H1 (cell line): ENCODE results near the gene MCM6. TPM values are rescaled to one million over a fixed set of nuclear protein-coding genes. Genes with fewer than 3 reads are reported as not detected.

Experiments
- CTCF ChIA-PET: fragments of 300-600 bp; sonication (Branson Sonifier 250); formaldehyde crosslinking; loops from one replicate; lab custom pipeline; 2021; ENCODE audit not compliant: partially characterized antibody; lab: Charles Lee
- POLR2A ChIA-PET: fragments of 300-600 bp; sonication (Branson Sonifier 250); formaldehyde crosslinking; loops from one replicate; lab custom pipeline; 2021; ENCODE audit warnings: inconsistent platforms; ENCODE audit not compliant: partially characterized antibody; lab: Charles Lee
- DNase-seq, 2 experiments: peaks; one replicate each; pipeline versions ENCODE4 v3.0.0 to v3.0.0-alpha.2; 2010 to 2022; ENCODE audit warnings: low spot score in 2 of 2, low read depth in 1 of 2, mixed read lengths in 1 of 2
- FAIRE-seq: peaks from 2 replicates; lab custom pipeline; 2011; peaks lifted over from hg19 to GRCh38; lab: Jason Lieb, UNC
- H2AFZ ChIP-seq: 2 replicates; pipeline ENCODE4 v1.8.1; 2012; ENCODE audit warnings: low read length, inconsistent platforms
- H2AK5ac ChIP-seq: 2 replicates; pipeline ENCODE4 v1.6.1; 2013; ENCODE audit warnings: low read depth, low read length
- H2BK120ac ChIP-seq: replicated peaks from 2 replicates; pipeline ENCODE3; 2013; ENCODE audit warnings: low read depth, low read length, inconsistent platforms
- H2BK12ac ChIP-seq: 2 replicates; pipeline ENCODE4 v1.6.1; 2013; ENCODE audit warnings: low read depth, low read length
- H2BK15ac ChIP-seq: 2 replicates; pipeline ENCODE4 v1.6.1; 2013; ENCODE audit warnings: low read length
- H2BK20ac ChIP-seq: 2 replicates; pipeline ENCODE4 v1.6.1; 2013; ENCODE audit warnings: low read length
- H2BK5ac ChIP-seq: 2 replicates; pipeline ENCODE4 v1.6.1; 2013; ENCODE audit warnings: low read depth, low read length
- H3K14ac ChIP-seq: 2 replicates; pipeline ENCODE4 v1.6.1; 2013; ENCODE audit warnings: inconsistent platforms; ENCODE audit not compliant: insufficient read length
- H3K18ac ChIP-seq: 2 replicates; pipeline ENCODE4 v1.6.1; 2013; ENCODE audit warnings: low read length; ENCODE audit errors: extremely low read depth
- H3K23ac ChIP-seq: 2 replicates; pipeline ENCODE4 v1.6.1; 2013; ENCODE audit warnings: inconsistent platforms; ENCODE audit not compliant: insufficient read length
- H3K23me2 ChIP-seq: 2 replicates; pipeline ENCODE4 v1.6.1; 2013; ENCODE audit warnings: low read depth, low read length
- H3K27ac ChIP-seq: 2 replicates; pipeline ENCODE4 v1.6.1; 2011; ENCODE audit warnings: low read depth, low read length, inconsistent platforms
- H3K27me3 ChIP-seq, 4 experiments: replicated peaks in 1 of 4; 1 replicate in 1 of 4; 2 replicates in 3 of 4; pipeline versions ENCODE4 v1.6.1 to v1.8.1; 2011 to 2013; ENCODE audit warnings: low read length in 3 of 4, mild to moderate bottlenecking in 3 of 4, inconsistent platforms in 2 of 4, mixed read lengths in 2 of 4, moderate library complexity in 1 of 4; ENCODE audit not compliant: control insufficient read depth in 3 of 4, insufficient read depth in 3 of 4; ENCODE audit errors: extremely low read depth in 1 of 4
- H3K36me3 ChIP-seq, 4 experiments: 2 replicates each; pipeline versions ENCODE4 v1.6.1 to v1.8.1; 2011 to 2013; ENCODE audit warnings: mild to moderate bottlenecking in 4 of 4, low read length in 3 of 4, moderate library complexity in 2 of 4, control low read depth in 1 of 4, inconsistent platforms in 1 of 4; ENCODE audit not compliant: insufficient read depth in 4 of 4, control insufficient read depth in 2 of 4
- H3K4ac ChIP-seq: replicated peaks from 2 replicates; pipeline ENCODE3; 2013; ENCODE audit warnings: low read length, low read depth, mixed read lengths, inconsistent platforms; ENCODE audit not compliant: insufficient read length
- H3K4me1 ChIP-seq, 4 experiments: replicated peaks in 1 of 4; 1 replicate in 1 of 4; 2 replicates in 3 of 4; pipeline versions ENCODE4 v1.6.1 to v1.8.1; 2011 to 2013; ENCODE audit warnings: low read length in 3 of 4, inconsistent platforms in 2 of 4, mixed read lengths in 1 of 4; ENCODE audit not compliant: insufficient read depth in 4 of 4, control insufficient read depth in 3 of 4
- H3K4me2 ChIP-seq, 2 experiments: 2 replicates each; pipeline versions ENCODE4 v1.6.1 to v1.8.1; 2011 to 2013; ENCODE audit warnings: low read depth in 2 of 2, low read length in 2 of 2, control low read depth in 1 of 2, inconsistent platforms in 1 of 2, mild to moderate bottlenecking in 1 of 2; ENCODE audit not compliant: insufficient read depth in 1 of 2
- H3K4me3 ChIP-seq, 4 experiments: fragments of 200-600, 300-600 bp in 1 of 4; sonication (generic), shearing (Covaris generic), sonication (Bioruptor Twin) in 1 of 4; 2 replicates each; pipeline versions ENCODE4 v1.5.1 to v1.8.1; 2011 to 2016; ENCODE audit warnings: low read length in 4 of 4, low read depth in 3 of 4, control low read depth in 2 of 4, inconsistent platforms in 2 of 4, mild to moderate bottlenecking in 2 of 4, mixed read lengths in 1 of 4, moderate library complexity in 1 of 4; ENCODE audit not compliant: insufficient read depth in 2 of 4; ENCODE audit errors: extremely low read depth in 1 of 4
- H3K56ac ChIP-seq: replicated peaks from 2 replicates; pipeline ENCODE3; 2013; ENCODE audit warnings: low read depth, mild to moderate bottlenecking, mixed read lengths, low read length, inconsistent platforms; ENCODE audit not compliant: insufficient read length
- H3K79me1 ChIP-seq: 2 replicates; pipeline ENCODE4 v1.6.1; 2013; ENCODE audit warnings: low read depth, low read length, control low read depth
- H3K79me2 ChIP-seq, 2 experiments: 2 replicates each; pipeline versions ENCODE4 v1.6.1 to v1.8.1; 2012 to 2013; ENCODE audit warnings: low read length in 2 of 2, mild to moderate bottlenecking in 2 of 2, inconsistent platforms in 1 of 2; ENCODE audit not compliant: insufficient read depth in 2 of 2, control insufficient read depth in 1 of 2
- H3K9ac ChIP-seq, 4 experiments: replicated peaks in 1 of 4; 1 replicate in 1 of 4; 2 replicates in 3 of 4; pipeline versions ENCODE4 v1.6.1 to v1.8.1; 2011 to 2013; ENCODE audit warnings: low read depth in 3 of 4, low read length in 3 of 4, control low read depth in 2 of 4, mild to moderate bottlenecking in 2 of 4, moderate library complexity in 2 of 4, inconsistent platforms in 1 of 4; ENCODE audit errors: extremely low read depth in 1 of 4
- H3K9me3 ChIP-seq, 2 experiments: 2 replicates each; pipeline versions ENCODE4 v1.6.1 to v1.8.1; 2012 to 2013; ENCODE audit warnings: mild to moderate bottlenecking in 2 of 2, moderate library complexity in 2 of 2, control low read depth in 1 of 2, inconsistent platforms in 1 of 2, low read depth in 1 of 2, low read length in 1 of 2, mixed read lengths in 1 of 2; ENCODE audit not compliant: insufficient read depth in 2 of 2
- H4K20me1 ChIP-seq, 2 experiments: replicated peaks in 1 of 2; 2 replicates each; pipeline versions ENCODE3 to v1.8.1; 2011 to 2013; ENCODE audit warnings: inconsistent platforms in 2 of 2, low read length in 2 of 2, mild to moderate bottlenecking in 1 of 2; ENCODE audit not compliant: insufficient read depth in 2 of 2, control insufficient read depth in 1 of 2
- H4K5ac ChIP-seq: 2 replicates; pipeline ENCODE4 v1.6.1; 2013; ENCODE audit warnings: low read length, low read depth, mixed read lengths, inconsistent platforms; ENCODE audit not compliant: insufficient read length
- H4K8ac ChIP-seq: 2 replicates; pipeline ENCODE4 v1.8.0; 2013; ENCODE audit warnings: mild to moderate bottlenecking, moderate library complexity, low read length, inconsistent platforms; ENCODE audit not compliant: insufficient read depth; ENCODE audit errors: extremely low read depth
- H4K91ac ChIP-seq: replicated peaks from 2 replicates; pipeline ENCODE3; 2013; ENCODE audit warnings: low read length, mixed read lengths, inconsistent platforms; ENCODE audit not compliant: insufficient read length
- CBX8 ChIP-seq: fragments of 300-800, 300-1000 bp; sonication (generic); IDR thresholded peaks from 2 replicates; pipeline ENCODE4 v1.7.1; 2016; ENCODE audit warnings: low read depth, low read length, borderline replicate concordance
- E2F6 ChIP-seq: IDR thresholded peaks from 2 replicates; pipeline ENCODE4 v1.6.1; 2012; ENCODE audit warnings: inconsistent platforms
- HDAC2 ChIP-seq, 2 experiments: fragments of 300-600 bp in 1 of 2; sonication (generic) in 1 of 2; IDR thresholded peaks; 2 replicates each; pipeline ENCODE4 v1.6.1; 2011 to 2012; ENCODE audit warnings: low read depth in 2 of 2, low read length in 2 of 2, mild to moderate bottlenecking in 2 of 2, moderate library complexity in 2 of 2, borderline replicate concordance in 1 of 2, inconsistent platforms in 1 of 2
- SP2 ChIP-seq: IDR thresholded peaks from 2 replicates; pipeline ENCODE4 v1.6.1; 2012; ENCODE audit warnings: mild to moderate bottlenecking, low read length, inconsistent platforms
- WGBS, 2 experiments: shearing (Covaris generic) in 1 of 2; methylation state at CpG; one replicate each; pipeline versions ENCODE4 v1.1.6 to v1.1.7; 2013 to 2015; ENCODE audit warnings: low lambda C conversion rate in 2 of 2, mixed read lengths in 2 of 2, inconsistent platforms in 1 of 2, low coverage in 1 of 2, missing lambda C conversion rate in 1 of 2; ENCODE audit not compliant: insufficient replicate concordance in 2 of 2, insufficient coverage in 1 of 2, insufficient read length in 1 of 2; ENCODE audit errors: extremely low coverage in 1 of 2, missing lambda C conversion rate in 1 of 2; 5-methylcytosine and 5-hydroxymethylcytosine counted together
- polyA plus RNA-seq, 7 experiments: library from polyadenylated mRNA; depleted of rRNA in 3 of 7; stranded (reverse) in 5 of 7; unstranded in 2 of 7; fragments of >200 nt in 5 of 7; fragments of 200-250 nt in 2 of 7; gene quantifications; 1 replicate in 5 of 7; 2 replicates in 1 of 7; 4 replicates in 1 of 7; pipeline versions ENCODE4 v1.2.1 to v1.2.3, GENCODE V29; 2011 to 2013; ENCODE audit warnings: missing spikeins in 2 of 7, mixed read lengths in 2 of 7
- total RNA-seq: library from RNA; stranded (reverse); fragmentation: NEBNext Ultra II Directional; extraction: Animal tissue kit (Norgen Biotek cat#: 25700); gene quantifications from 2 replicates; pipeline ENCODE4 v1.2.1, GENCODE V29; 2021

The MCM6 gene
- total and polyA plus RNA-seq, 2 of the 8 experiments (the other 6 are each of a cell fraction or from before 2014, with no cell fraction given): 60.2 to 134 TPM

- H3K36me3 ChIP-seq: no peaks in the 10 kb centered on the region
- no peaks in the 10 kb centered on the region; a peak in 1 of 7 replicates for H3K4me1 ChIP-seq
- H4K20me1 ChIP-seq: no peaks in the 10 kb centered on the region
- no peaks in the 10 kb centered on the region; a peak in 1 of 4 replicates for H3K9me3 ChIP-seq
- H3K18ac ChIP-seq: no peak overlapping the region; the same call in 1 of the 2 replicates
- H2AK5ac ChIP-seq: no peak overlapping the region
- H3K27me3 ChIP-seq: no peaks in the 10 kb centered on the region
- H2BK15ac ChIP-seq: no peak overlapping the region
- CTCF ChIA-PET: interaction anchor here (1.1 to 1.8 kb wide), 2 partner anchors 11 to 12 kb away, joined by 3 to 4 read pairs; no protein-coding TSS in a partner anchor
- H2BK12ac ChIP-seq: no peak overlapping the region
- H3K14ac ChIP-seq: no peak overlapping the region
- no peak overlapping the region for H4K5ac ChIP-seq
- no peak for DNase-seq
- no peak for TF ChIP-seq HDAC2 (IDR thresholded peaks at IDR 0.05; ENCODE audit: borderline replicate concordance in 1 of 2, low read depth in 2 of 2, low read length in 2 of 2)
- no peak for TF ChIP-seq CBX8
- no peak for TF ChIP-seq E2F6
- TF ChIP-seq SP2: no peak
- TF ChIP-seq, all 59 proteins: peak for 0
- Histone ChIP-seq H3K79me2 (no peaks in the 10 kb centered on the region), H3K23me2 (no peaks in the 10 kb centered on the region), H3K79me1 (no peaks in the 10 kb centered on the region; the same call in 1 of the 2 replicates), H3K56ac (no peak overlapping the region), H3K9ac (no peak overlapping the region), H3K4ac (no peak overlapping the region), H2BK20ac (no peak overlapping the region), H3K23ac (no peak overlapping the region), H3K27ac (no peak overlapping the region), H3K4me3 (no peak overlapping the region), H4K91ac (no peak overlapping the region), H2BK120ac (no peak overlapping the region), H4K8ac (no peak overlapping the region), H2AFZ (peak overlapping the region; percentile 34; the same call in 1 of the 2 replicates), H2BK5ac (no peak overlapping the region), H3K4me2 (no peak overlapping the region)
- WGBS, 2 experiments: 71% methylated on average over 7 of the region's 7 CpGs; no CpG with 5 or more reads in 1 of the 2 experiments
- POLR2A ChIA-PET: interaction anchor here (0.6 to 1.6 kb wide), 3 partner anchors 15 to 121 kb away, joined by 3 to 7 read pairs (median 3); no protein-coding TSS in a partner anchor
- no peak for FAIRE-seq
Observed at GRCh38 chr2:135792401-135793150, 83.7 kb downstream of the MCM6 start.
